ENCODE results near the gene PELI1. TPM values are rescaled to one million over a fixed set of nuclear protein-coding genes. Genes with fewer than 3 reads are reported as not detected.

The PELI1 gene
- polyA plus RNA-seq, 1 donor from 2014 or later = 34.9 TPM

DNA sequence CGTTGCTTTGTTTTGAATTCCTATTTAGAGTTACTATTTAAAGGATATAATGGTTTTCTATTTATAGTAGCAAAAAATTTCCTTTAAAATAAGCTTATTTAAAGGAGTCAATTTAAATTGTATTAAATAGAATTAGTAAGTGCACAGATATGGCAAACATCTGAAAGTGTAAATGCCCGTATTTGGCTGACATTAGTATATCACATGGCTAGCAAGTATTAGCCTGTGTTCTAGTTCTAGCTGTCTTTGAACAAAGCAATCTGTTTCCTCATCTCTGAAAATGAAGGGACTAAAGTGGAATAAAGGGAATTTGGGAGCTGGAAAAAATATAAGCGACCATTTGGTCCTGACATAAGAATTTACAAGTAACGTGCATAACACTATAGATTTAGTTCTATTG lies 32.2 kb downstream of the PELI1 start:
- Histone ChIP-seq H3K9me3 (ENCODE audit: low read length) (no peaks in the 10 kb centered on the region), H3K27me3 (ENCODE audit: insufficient read depth, low read depth, low read length) (no peaks in the 10 kb centered on the region), H3K36me3 (ENCODE audit: insufficient read depth, low read length) (no peaks in the 10 kb centered on the region), H2AFZ (ENCODE audit: low read depth, low read length) (no peak overlapping the region), H3K79me2 (replicated peaks; ENCODE audit: insufficient read depth, low read length) (peaks cover 45% of the 10 kb centered on the region), H3F3A (ENCODE audit: insufficient read depth, low read length, poor library complexity, severe bottlenecking) (no peaks in the 10 kb centered on the region), H3K9me2 (ENCODE audit: insufficient read depth, low read length) (no peaks in the 10 kb centered on the region), H4K20me1 (ENCODE audit: insufficient read depth) (no peaks in the 10 kb centered on the region), H3K4me3 (ENCODE audit: low read length) (no peak overlapping the region), H3K27ac (ENCODE audit: low read length) (no peak overlapping the region), H3K9ac (ENCODE audit: low read length) (no peak overlapping the region), H3K4me2 (ENCODE audit: low read length) (no peak overlapping the region)
- TF ChIP-seq TAF1 (IDR thresholded peaks at IDR 0.05; ENCODE audit: low read depth) = no peak
- TF ChIP-seq, protein P1, sequence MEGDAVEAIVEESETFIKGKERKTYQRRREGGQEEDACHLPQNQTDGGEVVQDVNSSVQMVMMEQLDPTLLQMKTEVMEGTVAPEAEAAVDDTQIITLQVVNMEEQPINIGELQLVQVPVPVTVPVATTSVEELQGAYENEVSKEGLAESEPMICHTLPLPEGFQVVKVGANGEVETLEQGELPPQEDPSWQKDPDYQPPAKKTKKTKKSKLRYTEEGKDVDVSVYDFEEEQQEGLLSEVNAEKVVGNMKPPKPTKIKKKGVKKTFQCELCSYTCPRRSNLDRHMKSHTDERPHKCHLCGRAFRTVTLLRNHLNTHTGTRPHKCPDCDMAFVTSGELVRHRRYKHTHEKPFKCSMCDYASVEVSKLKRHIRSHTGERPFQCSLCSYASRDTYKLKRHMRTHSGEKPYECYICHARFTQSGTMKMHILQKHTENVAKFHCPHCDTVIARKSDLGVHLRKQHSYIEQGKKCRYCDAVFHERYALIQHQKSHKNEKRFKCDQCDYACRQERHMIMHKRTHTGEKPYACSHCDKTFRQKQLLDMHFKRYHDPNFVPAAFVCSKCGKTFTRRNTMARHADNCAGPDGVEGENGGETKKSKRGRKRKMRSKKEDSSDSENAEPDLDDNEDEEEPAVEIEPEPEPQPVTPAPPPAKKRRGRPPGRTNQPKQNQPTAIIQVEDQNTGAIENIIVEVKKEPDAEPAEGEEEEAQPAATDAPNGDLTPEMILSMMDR (IDR thresholded peaks at IDR 0.05; ENCODE audit: poor library complexity, severe bottlenecking) = no peak
- TF ChIP-seq RAD21 (conservative IDR thresholded peaks at IDR 0.05) = no peak
- TF ChIP-seq, protein P2, sequence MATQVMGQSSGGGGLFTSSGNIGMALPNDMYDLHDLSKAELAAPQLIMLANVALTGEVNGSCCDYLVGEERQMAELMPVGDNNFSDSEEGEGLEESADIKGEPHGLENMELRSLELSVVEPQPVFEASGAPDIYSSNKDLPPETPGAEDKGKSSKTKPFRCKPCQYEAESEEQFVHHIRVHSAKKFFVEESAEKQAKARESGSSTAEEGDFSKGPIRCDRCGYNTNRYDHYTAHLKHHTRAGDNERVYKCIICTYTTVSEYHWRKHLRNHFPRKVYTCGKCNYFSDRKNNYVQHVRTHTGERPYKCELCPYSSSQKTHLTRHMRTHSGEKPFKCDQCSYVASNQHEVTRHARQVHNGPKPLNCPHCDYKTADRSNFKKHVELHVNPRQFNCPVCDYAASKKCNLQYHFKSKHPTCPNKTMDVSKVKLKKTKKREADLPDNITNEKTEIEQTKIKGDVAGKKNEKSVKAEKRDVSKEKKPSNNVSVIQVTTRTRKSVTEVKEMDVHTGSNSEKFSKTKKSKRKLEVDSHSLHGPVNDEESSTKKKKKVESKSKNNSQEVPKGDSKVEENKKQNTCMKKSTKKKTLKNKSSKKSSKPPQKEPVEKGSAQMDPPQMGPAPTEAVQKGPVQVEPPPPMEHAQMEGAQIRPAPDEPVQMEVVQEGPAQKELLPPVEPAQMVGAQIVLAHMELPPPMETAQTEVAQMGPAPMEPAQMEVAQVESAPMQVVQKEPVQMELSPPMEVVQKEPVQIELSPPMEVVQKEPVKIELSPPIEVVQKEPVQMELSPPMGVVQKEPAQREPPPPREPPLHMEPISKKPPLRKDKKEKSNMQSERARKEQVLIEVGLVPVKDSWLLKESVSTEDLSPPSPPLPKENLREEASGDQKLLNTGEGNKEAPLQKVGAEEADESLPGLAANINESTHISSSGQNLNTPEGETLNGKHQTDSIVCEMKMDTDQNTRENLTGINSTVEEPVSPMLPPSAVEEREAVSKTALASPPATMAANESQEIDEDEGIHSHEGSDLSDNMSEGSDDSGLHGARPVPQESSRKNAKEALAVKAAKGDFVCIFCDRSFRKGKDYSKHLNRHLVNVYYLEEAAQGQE (IDR thresholded peaks at IDR 0.05; ENCODE audit: borderline replicate concordance) = no peak

DNA sequence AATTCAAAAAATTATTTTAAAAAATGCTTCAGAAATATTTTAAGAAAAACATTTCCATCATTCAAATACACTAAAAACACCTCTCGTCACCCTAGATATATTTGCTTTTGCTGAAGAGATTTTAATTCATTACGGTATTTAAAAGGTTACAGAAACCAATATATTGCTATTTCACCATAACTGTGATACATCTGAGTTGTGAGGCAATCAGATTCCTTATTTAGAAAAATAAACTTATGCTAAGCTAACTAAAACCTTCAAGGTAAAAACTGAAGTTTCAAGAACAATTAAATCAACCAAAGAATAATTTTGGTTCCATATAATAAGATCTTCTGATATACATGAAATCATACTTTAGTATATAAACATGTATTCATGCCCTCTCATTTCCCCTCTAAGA lies 32.8 kb downstream of the PELI1 start:
- Histone ChIP-seq H3K36me3 (ENCODE audit: insufficient read depth, low read length) (no peaks in the 10 kb centered on the region), H3K9me3 (ENCODE audit: low read length) (no peaks in the 10 kb centered on the region), H4K20me1 (ENCODE audit: insufficient read depth) (no peaks in the 10 kb centered on the region), H3K79me2 (replicated peaks; ENCODE audit: insufficient read depth, low read length) (peaks cover 39% of the 10 kb centered on the region), H3K4me3 (ENCODE audit: low read length) (no peak overlapping the region), H3K27me3 (ENCODE audit: insufficient read depth, low read depth, low read length) (no peaks in the 10 kb centered on the region), H3F3A (ENCODE audit: insufficient read depth, low read length, poor library complexity, severe bottlenecking) (no peaks in the 10 kb centered on the region), H3K4me2 (ENCODE audit: low read length) (no peak overlapping the region), H3K27ac (ENCODE audit: low read length) (no peak overlapping the region), H3K9ac (ENCODE audit: low read length) (no peak overlapping the region), H2AFZ (ENCODE audit: low read depth, low read length) (no peak overlapping the region), H3K9me2 (ENCODE audit: insufficient read depth, low read length) (no peaks in the 10 kb centered on the region)
- TF ChIP-seq, protein P1 (IDR thresholded peaks at IDR 0.05; ENCODE audit: poor library complexity, severe bottlenecking) = no peak
- TF ChIP-seq, protein P2 (IDR thresholded peaks at IDR 0.05; ENCODE audit: borderline replicate concordance) = no peak
- no peak for TF ChIP-seq TAF1 (IDR thresholded peaks at IDR 0.05; ENCODE audit: low read depth)
- no peak for TF ChIP-seq RAD21 (conservative IDR thresholded peaks at IDR 0.05)
- TF ChIP-seq POLR2AphosphoS5 (IDR thresholded peaks at IDR 0.05) = no peak
- no peak for TF ChIP-seq EZH2 (IDR thresholded peaks at IDR 0.05; ENCODE audit: borderline replicate concordance, insufficient read depth, low read length, poor library complexity, severe bottlenecking)
- TF ChIP-seq MXI1 (conservative IDR thresholded peaks at IDR 0.05; ENCODE audit: poor library complexity, severe bottlenecking) = no peak
- no peak for TF ChIP-seq EP300 (conservative IDR thresholded peaks at IDR 0.05; ENCODE audit: poor library complexity, severe bottlenecking)

Data from neural cell (in vitro differentiated cells).